GM12892 (cell line): ENCODE data around the gene DOCK8.

Experiments
- POLR2A ChIP-seq: IDR thresholded peaks from 2 replicates; pipeline ENCODE4 v1.6.1; 2011; ENCODE audit warnings: low read depth, low read length, control low read depth
- POLR2AphosphoS5 ChIP-seq: IDR thresholded peaks from 2 replicates; pipeline ENCODE4 v1.6.1; 2011; ENCODE audit warnings: low read depth, low read length, control low read depth

- TF ChIP-seq POLR2A (no peak), POLR2AphosphoS5 (no peak)
These were observed 35.4 kb downstream of the DOCK8 start for GRCh38 chr9:250039-250438.
